OCI-LY1 (cell line): Measurements from ENCODE around the gene DIAPH1.

Source experiments
- EZH2 ChIP-seq: fragments of 200-600 bp; sonication (generic), shearing (Covaris generic); IDR thresholded peaks from 2 replicates; pipeline ENCODE4 v1.8.0; 2017; ENCODE audit warnings: borderline replicate concordance, mixed run types, mild to moderate bottlenecking, antibody characterized with exemption, low read length, moderate library complexity, mixed read lengths
- TF ChIP-seq, protein P1 (sequence below): fragments of 200-600 bp; sonication (generic), shearing (Covaris generic); IDR thresholded peaks from 2 replicates; pipeline ENCODE4 v1.5.1; 2017; ENCODE audit warnings: mild to moderate bottlenecking, antibody characterized with exemption, low read length, moderate library complexity, mixed read lengths

GRCh38 chr5:141504216-141504615, 114.6 kb downstream of the DIAPH1 start:
- TF ChIP-seq, protein P1, sequence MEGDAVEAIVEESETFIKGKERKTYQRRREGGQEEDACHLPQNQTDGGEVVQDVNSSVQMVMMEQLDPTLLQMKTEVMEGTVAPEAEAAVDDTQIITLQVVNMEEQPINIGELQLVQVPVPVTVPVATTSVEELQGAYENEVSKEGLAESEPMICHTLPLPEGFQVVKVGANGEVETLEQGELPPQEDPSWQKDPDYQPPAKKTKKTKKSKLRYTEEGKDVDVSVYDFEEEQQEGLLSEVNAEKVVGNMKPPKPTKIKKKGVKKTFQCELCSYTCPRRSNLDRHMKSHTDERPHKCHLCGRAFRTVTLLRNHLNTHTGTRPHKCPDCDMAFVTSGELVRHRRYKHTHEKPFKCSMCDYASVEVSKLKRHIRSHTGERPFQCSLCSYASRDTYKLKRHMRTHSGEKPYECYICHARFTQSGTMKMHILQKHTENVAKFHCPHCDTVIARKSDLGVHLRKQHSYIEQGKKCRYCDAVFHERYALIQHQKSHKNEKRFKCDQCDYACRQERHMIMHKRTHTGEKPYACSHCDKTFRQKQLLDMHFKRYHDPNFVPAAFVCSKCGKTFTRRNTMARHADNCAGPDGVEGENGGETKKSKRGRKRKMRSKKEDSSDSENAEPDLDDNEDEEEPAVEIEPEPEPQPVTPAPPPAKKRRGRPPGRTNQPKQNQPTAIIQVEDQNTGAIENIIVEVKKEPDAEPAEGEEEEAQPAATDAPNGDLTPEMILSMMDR: no peak
- TF ChIP-seq EZH2: no peak
